GM18517 (cell line): ENCODE results near the gene PKP1.
"Not testable (repeated sequence)": the region's sequence is repeated elsewhere in the genome, so short reads cannot be mapped to it uniquely, and the experiment has no call there.

Source experiments
- ATAC-seq: cut with Tn5 transposase; IDR thresholded peaks from one replicate; pipeline ENCODE4 v1.9.1; 2021; ENCODE audit warnings: mild to moderate bottlenecking, moderate library complexity; ENCODE audit not compliant: unreplicated experiment

Gene PKP1

GRCh38 chr1:201282931-201283829 is at the start of gene PKP1:
TSS of gene PKP1 (plus strand) at chr1:201283506. CDS start at chr1:201283703, 197 bp downstream.
- no peak for ATAC-seq

- not testable (repeated sequence) for ATAC-seq
Measured at GRCh38 chr1:201239646-201240045, 43.7 kb upstream of the PKP1 start.

GRCh38 chr1:201240171-201240570 is 43.1 kb upstream of the PKP1 start:
- ATAC-seq: no peak

- no peak for ATAC-seq
Measured at GRCh38 chr1:201241736-201242135, 41.6 kb upstream of the PKP1 start.

- no peak for ATAC-seq
Measured at GRCh38 chr1:201245082-201245481, 38.2 kb upstream of the PKP1 start.

GRCh38 chr1:201248721-201249559 is 34.4 kb upstream of the PKP1 start:
- ATAC-seq: no peak

GRCh38 chr1:201250326-201251011 is 32.8 kb upstream of the PKP1 start:
- no peak for ATAC-seq

GRCh38 chr1:201251411-201251810 is 31.9 kb upstream of the PKP1 start:
- no peak for ATAC-seq

- no peak for ATAC-seq
Measured at GRCh38 chr1:201251851-201252430, 31.4 kb upstream of the PKP1 start.

GRCh38 chr1:201252944-201253371 is 30.3 kb upstream of the PKP1 start:
- ATAC-seq: no peak

- no peak for ATAC-seq
Measured at GRCh38 chr1:201253411-201253810, 29.9 kb upstream of the PKP1 start.

GRCh38 chr1:201253906-201254624 is 29.2 kb upstream of the PKP1 start:
- ATAC-seq: no peak

GRCh38 chr1:201254625-201255478 is 28.5 kb upstream of the PKP1 start:
- ATAC-seq: no peak

GRCh38 chr1:201255479-201256362 is 27.6 kb upstream of the PKP1 start:
- ATAC-seq: no peak

GRCh38 chr1:201258132-201258531 is 25.2 kb upstream of the PKP1 start:
- ATAC-seq: not testable (repeated sequence)

GRCh38 chr1:201258763-201259230 is 24.5 kb upstream of the PKP1 start:
- ATAC-seq: no peak

- no peak for ATAC-seq
Measured at GRCh38 chr1:201259476-201260235, 23.6 kb upstream of the PKP1 start.
